ENCODE measurements around the gene CAPN15.

The CAPN15 gene

DNA sequence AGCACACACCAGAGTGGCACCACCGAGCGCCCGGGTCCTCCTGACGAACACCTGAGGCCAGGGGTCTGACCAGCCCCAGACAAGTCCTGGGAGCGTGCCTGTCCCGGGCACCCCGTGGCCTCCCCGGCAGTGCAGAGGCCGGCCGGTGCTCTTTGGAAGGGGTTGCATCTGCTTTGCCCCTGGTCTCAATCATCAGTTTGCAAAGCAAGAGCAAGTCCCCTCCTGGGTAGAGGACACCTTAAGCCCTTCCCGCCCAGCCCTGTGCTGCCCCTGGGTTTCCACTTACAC lies 11.6 kb upstream of the CAPN15 start:
- CTCF ChIA-PET: no interaction called here
- TF ChIP-seq, protein P1, sequence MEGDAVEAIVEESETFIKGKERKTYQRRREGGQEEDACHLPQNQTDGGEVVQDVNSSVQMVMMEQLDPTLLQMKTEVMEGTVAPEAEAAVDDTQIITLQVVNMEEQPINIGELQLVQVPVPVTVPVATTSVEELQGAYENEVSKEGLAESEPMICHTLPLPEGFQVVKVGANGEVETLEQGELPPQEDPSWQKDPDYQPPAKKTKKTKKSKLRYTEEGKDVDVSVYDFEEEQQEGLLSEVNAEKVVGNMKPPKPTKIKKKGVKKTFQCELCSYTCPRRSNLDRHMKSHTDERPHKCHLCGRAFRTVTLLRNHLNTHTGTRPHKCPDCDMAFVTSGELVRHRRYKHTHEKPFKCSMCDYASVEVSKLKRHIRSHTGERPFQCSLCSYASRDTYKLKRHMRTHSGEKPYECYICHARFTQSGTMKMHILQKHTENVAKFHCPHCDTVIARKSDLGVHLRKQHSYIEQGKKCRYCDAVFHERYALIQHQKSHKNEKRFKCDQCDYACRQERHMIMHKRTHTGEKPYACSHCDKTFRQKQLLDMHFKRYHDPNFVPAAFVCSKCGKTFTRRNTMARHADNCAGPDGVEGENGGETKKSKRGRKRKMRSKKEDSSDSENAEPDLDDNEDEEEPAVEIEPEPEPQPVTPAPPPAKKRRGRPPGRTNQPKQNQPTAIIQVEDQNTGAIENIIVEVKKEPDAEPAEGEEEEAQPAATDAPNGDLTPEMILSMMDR (conservative IDR thresholded peaks at IDR 0.05; ENCODE audit: low read depth): no peak
- H3K27ac ChIP-seq: no peak overlapping the region
- POLR2A ChIA-PET (ENCODE audit: low non-redundant PET): no interaction called here
- no peak for DNase-seq (ENCODE audit: low spot score)

DNA sequence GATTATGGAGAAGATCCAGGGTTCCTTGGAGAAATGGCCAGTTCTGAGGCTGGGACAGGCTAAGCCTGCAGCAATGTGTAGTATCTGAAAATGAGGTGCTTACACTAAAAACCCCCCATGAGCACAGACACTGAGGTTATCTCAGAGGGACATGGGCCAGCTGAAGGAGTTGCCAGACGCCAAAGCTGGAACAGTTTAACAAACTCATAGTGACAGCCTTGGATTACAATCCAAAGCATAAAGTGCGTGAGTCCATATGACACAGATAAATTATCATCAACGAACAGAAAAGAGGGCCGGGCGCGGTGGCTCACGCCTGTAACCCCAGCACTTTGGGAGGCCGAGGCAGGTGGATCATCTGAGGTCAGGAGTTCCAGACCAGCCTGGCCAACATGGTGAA lies 11.2 kb upstream of the CAPN15 start:
- POLR2A ChIA-PET (ENCODE audit: low non-redundant PET): no interaction called here
- CTCF ChIA-PET: no interaction called here
- no peak overlapping the region for H3K27ac ChIP-seq
- no peak for DNase-seq (ENCODE audit: low spot score)
- TF ChIP-seq, protein P1 (conservative IDR thresholded peaks at IDR 0.05; ENCODE audit: low read depth): no peak

DNA sequence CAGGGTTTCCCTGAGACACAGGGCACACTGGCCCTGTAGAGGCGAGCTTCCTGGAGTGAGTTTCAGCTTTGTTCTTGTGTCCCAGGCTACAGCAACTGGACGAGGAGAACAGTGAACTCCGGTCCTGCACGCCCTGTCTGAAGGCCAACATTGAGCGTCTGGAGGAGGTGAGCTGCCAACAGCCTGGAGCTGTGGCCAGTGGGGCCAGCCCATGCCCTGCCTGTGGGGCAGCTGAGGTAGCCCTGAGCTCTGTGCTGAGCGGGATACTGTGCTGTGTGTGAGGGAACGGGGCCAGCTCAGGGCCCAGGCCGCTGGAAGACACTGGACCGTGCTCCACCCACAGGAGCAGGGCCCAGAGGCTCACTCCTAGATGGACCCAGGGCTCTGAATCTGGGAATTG lies 8.7 kb upstream of the CAPN15 start:
- ChIA-PET POLR2A (ENCODE audit: low non-redundant PET) (interaction anchor here (0.9 kb wide), 1 partner anchor 9 kb away, joined by 3 read pairs; no protein-coding TSS in a partner anchor), CTCF (no interaction called here)
- peak overlapping the region; percentile 26 for H3K27ac ChIP-seq
- TF ChIP-seq, protein P1 (conservative IDR thresholded peaks at IDR 0.05; ENCODE audit: low read depth): no peak
- no peak for DNase-seq (ENCODE audit: low spot score)

DNA sequence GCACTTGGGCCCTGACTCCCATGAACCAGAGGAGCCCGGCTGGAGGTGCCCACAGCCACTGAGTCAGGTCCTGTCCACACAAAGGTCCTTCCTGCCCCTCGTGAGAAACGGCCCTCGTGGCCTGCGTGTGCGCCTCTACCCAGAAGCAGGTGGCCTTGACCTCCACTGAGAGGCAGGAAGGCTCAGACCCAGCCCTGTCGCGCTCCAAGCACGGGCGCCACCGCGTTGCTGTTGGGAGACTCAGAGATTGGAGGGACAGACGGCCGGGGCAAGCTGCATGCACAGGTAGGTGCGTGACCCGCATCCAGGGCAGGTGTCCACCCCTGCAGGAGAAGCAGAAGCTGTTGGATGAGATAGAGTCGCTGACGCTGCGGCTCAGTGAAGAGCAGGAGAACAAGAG lies 8.1 kb upstream of the CAPN15 start:
- CTCF ChIA-PET: no interaction called here

DNA sequence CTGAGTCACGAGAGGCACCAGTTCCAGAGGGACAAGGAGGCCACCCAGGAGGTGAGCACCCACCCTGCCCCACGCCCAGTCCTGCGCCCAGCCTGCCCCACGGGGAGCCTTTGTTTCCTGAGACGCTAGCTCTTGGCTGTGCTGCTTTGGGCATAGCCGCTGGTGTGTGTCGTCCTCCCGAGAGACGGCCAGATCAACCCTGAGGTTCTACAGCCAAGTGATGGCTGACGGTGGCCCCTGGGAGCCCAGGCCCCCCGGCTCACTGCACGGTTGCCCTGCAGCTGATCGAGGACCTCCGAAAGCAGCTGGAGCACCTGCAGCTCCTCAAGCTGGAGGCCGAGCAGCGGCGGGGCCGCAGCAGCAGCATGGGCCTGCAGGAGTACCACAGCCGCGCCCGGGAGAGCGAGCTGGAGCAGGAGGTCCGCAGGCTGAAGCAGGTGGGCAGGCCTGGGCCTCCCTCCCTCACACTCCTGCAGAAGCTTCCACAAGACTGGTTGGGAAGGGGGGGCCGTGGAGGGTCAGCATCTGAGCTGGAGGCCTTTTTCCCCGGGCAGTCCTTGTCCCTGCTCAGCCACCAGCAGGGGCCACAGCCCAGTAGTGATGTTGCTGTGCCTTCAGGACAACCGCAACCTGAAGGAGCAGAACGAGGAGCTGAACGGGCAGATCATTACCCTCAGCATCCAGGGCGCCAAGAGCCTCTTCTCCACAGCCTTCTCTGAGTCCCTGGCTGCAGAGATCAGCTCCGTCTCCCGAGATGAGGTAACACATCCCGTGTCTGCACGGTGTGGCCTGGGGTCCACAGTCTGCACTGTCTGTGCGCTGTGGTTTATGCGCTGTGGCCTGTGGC lies 7.4 kb upstream of the CAPN15 start:
- DNase-seq (ENCODE audit: low spot score): no peak
- H3K27ac ChIP-seq: no peak overlapping the region
- TF ChIP-seq, protein P1 (conservative IDR thresholded peaks at IDR 0.05; ENCODE audit: low read depth): no peak
- ChIA-PET POLR2A (ENCODE audit: low non-redundant PET) (no interaction called here), CTCF (no interaction called here)

More for the DNA sequence above, 8.1 kb upstream of the CAPN15 start:
- no peak for DNase-seq (ENCODE audit: low spot score)
- POLR2A ChIA-PET (ENCODE audit: low non-redundant PET): no interaction called here
- H3K27ac ChIP-seq: peak overlapping the region; percentile 26; the same call in 1 of the 2 replicates
- TF ChIP-seq, protein P1 (conservative IDR thresholded peaks at IDR 0.05; ENCODE audit: low read depth): no peak

DNA sequence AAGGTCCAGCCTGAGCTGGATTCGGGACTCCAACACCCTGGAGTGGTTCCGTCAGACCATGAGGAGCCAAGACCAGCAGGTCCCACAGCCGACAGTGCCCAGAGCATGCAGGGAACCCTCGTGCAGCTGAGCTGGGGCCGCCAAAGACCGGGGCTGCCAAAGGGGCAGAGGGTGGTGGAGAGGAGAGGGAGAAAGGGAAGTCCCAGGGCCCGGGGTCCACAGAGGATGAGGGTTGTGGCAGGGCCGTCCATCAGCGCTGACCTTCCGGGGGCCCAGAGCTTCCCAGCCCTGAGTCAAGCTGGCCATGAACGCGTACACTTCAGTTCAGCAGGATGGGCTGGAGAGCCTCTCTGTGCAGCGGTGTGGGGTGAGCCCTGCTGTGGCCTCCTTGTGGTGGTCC lies 6.7 kb upstream of the CAPN15 start:
- ChIA-PET POLR2A (ENCODE audit: low non-redundant PET) (no interaction called here), CTCF (no interaction called here)
- peak overlapping the region; percentile 96 for H3K27ac ChIP-seq
- DNase-seq (ENCODE audit: low spot score): no peak
- TF ChIP-seq, protein P1 (conservative IDR thresholded peaks at IDR 0.05; ENCODE audit: low read depth): no peak
